ENCODE measurements around the gene ZNF281.

DNA sequence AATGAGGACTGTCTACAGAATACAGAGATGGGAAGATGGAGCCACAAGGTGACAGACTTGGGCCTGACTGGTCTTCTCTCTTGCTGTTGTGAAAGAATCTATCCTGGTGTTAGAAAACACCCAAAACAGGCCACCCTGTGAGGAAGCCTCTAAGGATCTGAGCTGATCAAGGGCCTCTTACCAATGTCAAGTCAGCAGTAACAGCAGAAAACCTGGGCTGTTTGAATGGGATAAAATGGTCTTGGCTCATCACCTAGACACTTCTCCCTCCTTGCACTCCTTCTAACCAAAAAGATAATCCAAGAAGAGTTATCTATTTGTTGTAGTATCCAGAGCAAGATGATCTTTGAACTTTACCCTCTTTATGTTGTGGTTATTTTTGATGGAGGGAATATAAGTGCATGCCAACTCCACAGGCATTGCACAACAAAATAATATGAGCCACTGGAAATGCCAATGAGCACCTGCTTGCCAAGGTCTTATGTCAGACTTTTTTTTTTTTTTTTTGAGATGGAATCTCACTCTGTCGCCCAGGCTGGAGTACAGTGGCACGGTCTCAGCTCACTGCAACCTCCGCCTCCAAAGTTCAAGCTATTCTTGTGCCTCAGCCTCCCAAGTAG is 32.8 kb upstream of the ZNF281 start:
- TF ChIP-seq CTCF (IDR thresholded peaks at IDR 0.05; ENCODE audit: low read depth, low read length) (0 out of 2 replicates have a peak, but pooled peaks have one; percentile 6), EZH2phosphoT487 (IDR thresholded peaks at IDR 0.05; ENCODE audit: low read depth) (no peak)
